Measurements from ENCODE around the gene MACROD1. TPM values are rescaled to one million over a fixed set of nuclear protein-coding genes. Genes with fewer than 3 reads are reported as not detected.

Gene MACROD1
- total and polyA plus RNA-seq, 12 donors = 5.5 to 62.9 (median 26.8) TPM

DNA sequence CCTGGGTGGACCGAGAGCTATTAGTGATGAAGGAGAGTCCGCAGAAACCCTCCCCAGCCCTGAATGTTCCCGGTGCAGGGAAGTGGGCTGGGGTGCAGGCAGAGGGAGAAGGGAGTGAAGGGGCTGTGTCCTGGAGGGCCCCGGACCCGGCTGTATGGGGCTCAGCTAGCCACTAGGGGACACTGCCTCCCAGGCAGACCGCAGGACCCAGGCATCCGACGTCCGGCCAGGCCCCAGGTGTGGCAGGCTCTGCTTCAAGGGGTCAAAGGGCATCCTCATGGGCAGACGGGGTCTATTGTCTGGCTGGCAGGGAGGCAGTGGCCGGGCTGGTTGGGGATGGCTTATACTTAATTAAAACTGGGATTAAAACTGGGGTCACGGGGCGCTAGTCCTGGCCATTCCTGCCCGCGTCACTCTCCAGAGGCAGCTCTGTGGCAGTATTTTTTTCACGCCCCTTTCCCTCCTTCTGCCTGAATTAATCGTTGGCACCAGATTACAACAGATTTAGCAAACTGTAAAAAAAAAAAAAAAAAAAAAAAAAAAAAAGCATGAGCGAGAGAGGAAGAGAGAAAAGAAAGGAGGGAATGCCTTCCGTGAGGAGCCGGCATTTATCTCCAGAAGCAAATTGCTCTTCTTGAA lies 125.1 kb downstream of the MACROD1 start:
- H3K4me1 ChIP-seq (replicated peaks in 1 of 2) = peaks cover 8 to 10% of the 10 kb centered on the region in 2 donors
- intact Hi-C loops (cut with DNase I) = no loop called here
- WGBS, 4 donors = 72 to 80% (median 72%) methylated on average over 9 to 20 of the region's 20 CpGs

GRCh38 chr11:64039012-64039665 lies 126.8 kb downstream of the MACROD1 start:
- no peak for DNase-seq
- Histone ChIP-seq H3K9me3 (replicated peaks in 1 of 3) (no peaks in the 10 kb centered on the region), H3K27ac (peak overlapping the region in 1 of 5 donors; percentile 12), H3K4me3 (no peak overlapping the region), H3K27me3 (peaks cover 11% of the 10 kb centered on the region), H3K4me1 (replicated peaks in 1 of 2) (peaks cover 8 to 10% of the 10 kb centered on the region in 2 donors), H3K36me3 (replicated peaks in 1 of 2) (no peaks in the 10 kb centered on the region)
- TF ChIP-seq CTCF (IDR thresholded peaks at IDR 0.05) = no peak
- no peak for TF ChIP-seq POLR2A (IDR thresholded peaks at IDR 0.05)
- 84 to 95% (median 91%) methylated on average over 6 to 16 of the region's 16 CpGs for whole genome bisulfite sequencing, 4 donors
- intact Hi-C loops (cut with DNase I) = no loop called here

More for the DNA sequence above, 125.1 kb downstream of the MACROD1 start:
- H3K36me3 ChIP-seq (replicated peaks in 1 of 2) = no peaks in the 10 kb centered on the region
- DNase-seq = peak in 1 of 7 donors; percentile 72
- TF ChIP-seq CTCF (IDR thresholded peaks at IDR 0.05) (peak in 4 of 6 experiments; percentile 23 to 41 (median 36)), POLR2A (IDR thresholded peaks at IDR 0.05) (no peak)
- peak overlapping the region in 1 of 5 donors; percentile 41 for H3K27ac ChIP-seq
- no peaks in the 10 kb centered on the region for H3K27me3 ChIP-seq
- H3K4me3 ChIP-seq = no peak overlapping the region
- no peaks in the 10 kb centered on the region for H3K9me3 ChIP-seq (replicated peaks in 1 of 3)

DNA sequence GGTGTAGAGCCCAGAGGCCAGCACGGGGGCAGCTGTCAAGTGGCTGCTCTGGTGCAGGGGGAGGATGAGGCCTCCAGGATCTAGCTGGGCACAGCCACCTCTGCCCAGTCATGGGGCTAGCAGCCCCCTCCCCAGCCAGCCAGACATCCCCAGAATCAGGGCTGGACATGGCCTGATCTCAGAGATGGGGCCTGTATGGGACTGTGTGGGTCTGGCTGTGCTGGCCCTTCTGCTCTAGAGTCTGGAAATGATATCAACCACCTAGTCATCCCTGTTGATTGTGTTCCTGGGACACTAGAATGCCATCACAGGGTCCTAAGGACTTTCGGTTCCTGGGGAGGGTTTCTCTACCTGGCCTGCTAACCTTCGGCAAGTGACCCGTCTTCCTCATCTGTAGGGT lies 127.4 kb downstream of the MACROD1 start:
- no peaks in the 10 kb centered on the region for H3K9me3 ChIP-seq (replicated peaks in 1 of 3)
- peaks cover 8 to 10% of the 10 kb centered on the region in 2 donors for H3K4me1 ChIP-seq (replicated peaks in 1 of 2)
- peaks cover 13% of the 10 kb centered on the region for H3K27me3 ChIP-seq
- H3K27ac ChIP-seq = peak overlapping the region in 1 of 5 donors; percentile 17
- DNase-seq = no peak
- no peaks in the 10 kb centered on the region for H3K36me3 ChIP-seq (replicated peaks in 1 of 2)
- intact Hi-C loops (cut with DNase I) = no loop called here
- TF ChIP-seq CTCF (IDR thresholded peaks at IDR 0.05) (no peak), POLR2A (IDR thresholded peaks at IDR 0.05) (no peak)
- 83 to 97% (median 91%) methylated on average over 2 to 4 of the region's 4 CpGs for WGBS, 4 donors
- H3K4me3 ChIP-seq = no peak overlapping the region

DNA sequence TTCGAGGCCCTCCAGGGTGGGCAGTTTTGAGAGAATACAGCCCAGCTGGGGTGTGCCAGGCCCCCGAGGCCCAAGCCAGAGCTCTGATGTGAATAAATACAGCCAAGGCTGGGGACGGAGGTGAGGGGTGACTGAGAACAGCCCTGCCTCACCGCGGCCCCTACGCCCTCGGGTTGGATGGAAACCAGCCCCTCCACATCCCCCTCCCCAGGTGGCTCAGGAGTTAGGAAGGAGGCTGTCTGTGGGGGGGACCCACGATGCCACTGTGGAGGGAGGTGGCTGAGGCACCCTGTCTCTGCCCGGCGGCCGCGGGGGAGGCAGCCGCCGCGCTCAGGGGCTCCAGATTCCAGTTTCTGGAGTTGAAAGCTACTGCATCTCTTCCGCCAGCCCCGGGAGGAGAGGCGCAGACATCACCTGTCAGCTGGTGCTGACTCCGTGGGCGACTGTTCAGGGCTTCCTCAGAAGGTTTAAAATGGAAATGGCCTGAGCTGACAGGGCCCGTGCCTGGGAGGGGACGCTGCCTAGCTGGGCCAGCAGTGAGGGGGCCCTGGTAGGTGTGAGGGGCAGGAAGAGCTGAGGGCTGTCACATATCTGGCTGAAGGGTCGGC lies 128.8 kb downstream of the MACROD1 start:
- H3K27ac ChIP-seq = peak overlapping the region in 1 of 5 donors; percentile 71
- peaks cover 8 to 10% of the 10 kb centered on the region in 2 donors for H3K4me1 ChIP-seq (replicated peaks in 1 of 2)
- no peaks in the 10 kb centered on the region for H3K36me3 ChIP-seq (replicated peaks in 1 of 2)
- H3K9me3 ChIP-seq (replicated peaks in 1 of 3) = no peaks in the 10 kb centered on the region
- H3K4me3 ChIP-seq = no peak overlapping the region
- intact Hi-C loops (cut with DNase I) = no loop called here
- DNase-seq = no peak
- no peak for TF ChIP-seq CTCF (IDR thresholded peaks at IDR 0.05)
- 44 to 73% (median 52%) methylated on average over 6 to 23 of the region's 23 CpGs for WGBS, 4 donors
- H3K27me3 ChIP-seq = peaks cover 13% of the 10 kb centered on the region

All from adrenal gland (tissue), 12 donors.